ENCODE results near the gene ITGB6. TPM values are rescaled to one million over a fixed set of nuclear protein-coding genes. Genes with fewer than 3 reads are reported as not detected.

Gene ITGB6
- total RNA-seq, 1 experiment from 2014 or later: 7.2 TPM

- POLR2A ChIA-PET (ENCODE audit: unreplicated experiment): no interaction called here
- ATAC-seq: no peak
These were observed 30.1 kb downstream of the ITGB6 start for GRCh38 chr2:160169988-160170387.

GRCh38 chr2:160169471-160169870 lies 30.6 kb downstream of the ITGB6 start:
- BruUV-seq (replicated peaks): no TSS peak
- ChIA-PET CTCF (no interaction called here), POLR2A (ENCODE audit: unreplicated experiment) (no interaction called here)
- intact Hi-C loops (cut with micrococcal nuclease): no loop called here
- DNase-seq: no peak
- Histone ChIP-seq H3K9me3 (ENCODE audit: low read length) (no peaks in the 10 kb centered on the region), H3K9me2 (replicated peaks; ENCODE audit: low read length) (no peaks in the 10 kb centered on the region), H3F3A (ENCODE audit: low read length, unreplicated experiment) (no peaks in the 10 kb centered on the region), H3K4me2 (ENCODE audit: low read length) (no peak overlapping the region), H3K36me3 (ENCODE audit: low read depth, low read length) (no peaks in the 10 kb centered on the region), H3K9ac (ENCODE audit: low read length) (no peak overlapping the region), H3K27me3 (ENCODE audit: low read length) (no peaks in the 10 kb centered on the region), H2AFZ (ENCODE audit: low read length) (no peak overlapping the region), H3K79me2 (ENCODE audit: low read length) (no peaks in the 10 kb centered on the region), H4K20me1 (ENCODE audit: low read length) (no peaks in the 10 kb centered on the region), H3K27ac (ENCODE audit: low read length) (no peak overlapping the region), H3K4me1 (ENCODE audit: insufficient read depth, low read length) (peaks cover 25% of the 10 kb centered on the region), H3K4me3 (ENCODE audit: low read length) (no peak overlapping the region)
- no peak for ATAC-seq
- TF ChIP-seq EZH2 (IDR thresholded peaks at IDR 0.05; ENCODE audit: low read length, unreplicated experiment): no peak

More at GRCh38 chr2:160169988-160170387, 30.1 kb downstream of the ITGB6 start:
- intact Hi-C loops (cut with micrococcal nuclease): no loop called here
- no TSS peak for BruUV-seq (replicated peaks)
- H3K27me3 ChIP-seq (ENCODE audit: low read length): no peaks in the 10 kb centered on the region
- H2AFZ ChIP-seq (ENCODE audit: low read length): no peak overlapping the region
- no peaks in the 10 kb centered on the region for H3K9me2 ChIP-seq (replicated peaks; ENCODE audit: low read length)
- CTCF ChIA-PET: no interaction called here
- H3K27ac ChIP-seq (ENCODE audit: low read length): no peak overlapping the region
- no peaks in the 10 kb centered on the region for H3K36me3 ChIP-seq (ENCODE audit: low read depth, low read length)
- DNase-seq: no peak
- H3K4me1 ChIP-seq (ENCODE audit: insufficient read depth, low read length): peaks cover 27% of the 10 kb centered on the region
- no peaks in the 10 kb centered on the region for H3K79me2 ChIP-seq (ENCODE audit: low read length)
- TF ChIP-seq CTCF (conservative IDR thresholded peaks at IDR 0.05; ENCODE audit: low read depth, low read length) (no peak), EZH2phosphoT487 (IDR thresholded peaks at IDR 0.05; ENCODE audit: borderline replicate concordance, low read length) (no peak), EZH2 (IDR thresholded peaks at IDR 0.05; ENCODE audit: low read length, unreplicated experiment) (no peak)
- no peaks in the 10 kb centered on the region for H3K9me3 ChIP-seq (ENCODE audit: low read length)
- H3K9ac ChIP-seq (ENCODE audit: low read length): no peak overlapping the region
- no peak overlapping the region for H3K4me2 ChIP-seq (ENCODE audit: low read length)
- H3K4me3 ChIP-seq (ENCODE audit: low read length): no peak overlapping the region
- no peaks in the 10 kb centered on the region for H3F3A ChIP-seq (ENCODE audit: low read length, unreplicated experiment)
- H4K20me1 ChIP-seq (ENCODE audit: low read length): no peaks in the 10 kb centered on the region

GRCh38 chr2:160168878-160169277 lies 31.2 kb downstream of the ITGB6 start:
- TF ChIP-seq EZH2 (IDR thresholded peaks at IDR 0.05; ENCODE audit: low read length, unreplicated experiment) (no peak), CTCF (conservative IDR thresholded peaks at IDR 0.05; ENCODE audit: low read depth, low read length) (no peak), EZH2phosphoT487 (IDR thresholded peaks at IDR 0.05; ENCODE audit: borderline replicate concordance, low read length) (no peak)
- no peak overlapping the region for H3K9ac ChIP-seq (ENCODE audit: low read length)
- H3K79me2 ChIP-seq (ENCODE audit: low read length): no peaks in the 10 kb centered on the region
- H3K27ac ChIP-seq (ENCODE audit: low read length): no peak overlapping the region
- intact Hi-C loops (cut with micrococcal nuclease): no loop called here
- no peaks in the 10 kb centered on the region for H3K9me3 ChIP-seq (ENCODE audit: low read length)
- H2AFZ ChIP-seq (ENCODE audit: low read length): no peak overlapping the region
- peaks cover 19% of the 10 kb centered on the region for H3K4me1 ChIP-seq (ENCODE audit: insufficient read depth, low read length)
- no peaks in the 10 kb centered on the region for H3K36me3 ChIP-seq (ENCODE audit: low read depth, low read length)
- no peak overlapping the region for H3K4me2 ChIP-seq (ENCODE audit: low read length)
- no TSS peak for BruUV-seq (replicated peaks)
- ChIA-PET POLR2A (ENCODE audit: unreplicated experiment) (no interaction called here), CTCF (no interaction called here)
- no peaks in the 10 kb centered on the region for H3K27me3 ChIP-seq (ENCODE audit: low read length)
- no peak overlapping the region for H3K4me3 ChIP-seq (ENCODE audit: low read length)
- ATAC-seq (no peak), DNase-seq (no peak)
- H3K9me2 ChIP-seq (replicated peaks; ENCODE audit: low read length): no peaks in the 10 kb centered on the region
- no peaks in the 10 kb centered on the region for H3F3A ChIP-seq (ENCODE audit: low read length, unreplicated experiment)
- no peaks in the 10 kb centered on the region for H4K20me1 ChIP-seq (ENCODE audit: low read length)
